22Rv1 (cell line): ENCODE measurements around the gene YTHDC2.

Source experiments
- H3K27ac ChIP-seq: fragments of 450-650 bp; 2 replicates; pipeline ENCODE4 v1.5.1; 2017
- ZFX ChIP-seq: fragments of 450-650 bp; IDR thresholded peaks from 2 replicates; pipeline ENCODE4 v1.6.1; 2017; ENCODE audit warnings: antibody characterized with exemption, borderline replicate concordance
- TF ChIP-seq, protein P1 (sequence below): fragments of 450-650 bp; IDR thresholded peaks from 2 replicates; pipeline ENCODE4 v1.5.1; 2017; ENCODE audit warnings: mild to moderate bottlenecking

Gene YTHDC2

DNA sequence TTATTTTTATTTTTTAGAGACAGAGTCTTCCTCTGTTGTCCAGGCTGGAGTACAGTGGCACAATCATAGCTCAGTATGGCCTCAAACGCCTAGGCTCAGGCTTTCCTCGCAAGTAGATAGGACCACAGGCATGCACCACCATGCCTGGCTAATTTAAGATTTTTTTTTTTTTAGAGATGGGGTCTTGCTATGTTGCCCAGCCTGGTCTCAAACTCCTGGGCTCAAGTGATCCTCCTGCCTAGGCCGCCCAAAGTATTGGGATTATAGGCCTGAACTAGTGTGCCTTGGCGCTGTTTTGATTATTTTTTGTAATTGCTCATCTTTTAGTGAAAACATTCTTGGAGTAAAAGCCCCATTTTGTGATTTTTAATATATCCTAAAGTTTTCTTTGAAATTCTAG is 5.4 kb downstream of the YTHDC2 start:
- TF ChIP-seq, protein P1, sequence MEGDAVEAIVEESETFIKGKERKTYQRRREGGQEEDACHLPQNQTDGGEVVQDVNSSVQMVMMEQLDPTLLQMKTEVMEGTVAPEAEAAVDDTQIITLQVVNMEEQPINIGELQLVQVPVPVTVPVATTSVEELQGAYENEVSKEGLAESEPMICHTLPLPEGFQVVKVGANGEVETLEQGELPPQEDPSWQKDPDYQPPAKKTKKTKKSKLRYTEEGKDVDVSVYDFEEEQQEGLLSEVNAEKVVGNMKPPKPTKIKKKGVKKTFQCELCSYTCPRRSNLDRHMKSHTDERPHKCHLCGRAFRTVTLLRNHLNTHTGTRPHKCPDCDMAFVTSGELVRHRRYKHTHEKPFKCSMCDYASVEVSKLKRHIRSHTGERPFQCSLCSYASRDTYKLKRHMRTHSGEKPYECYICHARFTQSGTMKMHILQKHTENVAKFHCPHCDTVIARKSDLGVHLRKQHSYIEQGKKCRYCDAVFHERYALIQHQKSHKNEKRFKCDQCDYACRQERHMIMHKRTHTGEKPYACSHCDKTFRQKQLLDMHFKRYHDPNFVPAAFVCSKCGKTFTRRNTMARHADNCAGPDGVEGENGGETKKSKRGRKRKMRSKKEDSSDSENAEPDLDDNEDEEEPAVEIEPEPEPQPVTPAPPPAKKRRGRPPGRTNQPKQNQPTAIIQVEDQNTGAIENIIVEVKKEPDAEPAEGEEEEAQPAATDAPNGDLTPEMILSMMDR = no peak
- no peak for TF ChIP-seq ZFX
- H3K27ac ChIP-seq = no peak overlapping the region

DNA sequence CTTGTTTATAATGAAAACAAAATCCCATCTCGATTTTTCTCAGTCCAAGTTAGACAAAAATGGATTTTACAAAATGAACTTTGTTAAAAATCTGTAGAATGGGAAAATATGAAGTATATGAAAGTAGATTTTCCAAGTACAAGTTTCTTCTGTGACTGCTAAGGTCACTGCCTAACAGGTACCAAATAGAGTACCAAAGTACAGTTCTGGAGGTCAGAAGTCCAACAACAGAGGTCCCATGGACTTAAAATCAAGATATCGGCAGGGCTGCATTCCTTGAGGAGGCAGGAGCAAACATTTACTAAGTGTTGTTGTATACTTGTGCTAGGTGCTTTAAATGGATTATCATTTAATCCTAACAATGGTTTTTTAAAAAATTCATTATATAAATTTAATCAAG is 5.9 kb downstream of the YTHDC2 start:
- no peak overlapping the region for H3K27ac ChIP-seq
- no peak for TF ChIP-seq ZFX
- TF ChIP-seq, protein P1 = no peak

DNA sequence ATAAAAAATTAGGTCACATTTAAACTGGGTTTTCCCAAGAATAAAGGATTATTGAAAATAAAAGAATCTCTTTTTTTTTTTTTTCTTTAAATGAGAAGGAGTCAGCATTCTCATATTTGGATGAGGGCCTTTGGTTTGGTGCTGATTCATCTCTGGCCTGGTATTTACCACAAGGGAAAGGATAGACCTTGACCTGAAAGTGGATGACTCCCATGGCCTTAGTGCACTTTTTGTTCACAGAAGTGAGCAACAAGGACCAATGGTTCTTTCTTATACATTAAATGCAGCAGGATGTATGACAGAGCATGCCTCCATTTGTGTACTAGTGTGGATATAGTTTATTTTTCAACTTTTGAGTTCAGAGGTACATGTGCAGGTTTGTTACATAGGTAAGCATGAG is 6.9 kb downstream of the YTHDC2 start:
- no peak overlapping the region for H3K27ac ChIP-seq
- TF ChIP-seq, protein P1 = no peak
- TF ChIP-seq ZFX = no peak

DNA sequence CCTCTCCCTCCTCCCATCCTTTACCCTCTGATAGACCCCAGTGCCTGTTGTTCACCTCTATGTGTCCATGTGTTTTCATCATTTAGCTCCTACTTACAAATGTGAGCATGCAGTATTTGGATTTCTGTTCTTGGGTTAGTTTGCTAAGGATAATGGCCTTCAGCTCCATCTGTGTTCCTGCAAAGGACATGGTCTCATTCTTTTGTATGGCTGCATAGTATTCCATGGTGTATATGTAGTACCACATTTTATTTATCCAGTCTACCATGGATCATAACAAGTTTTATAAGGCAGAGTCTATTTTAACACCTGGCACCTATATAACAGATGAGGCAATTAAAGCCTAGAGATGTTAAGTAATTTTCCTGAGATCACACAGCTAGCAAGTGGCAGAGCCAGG is 7.4 kb downstream of the YTHDC2 start:
- TF ChIP-seq ZFX = no peak
- TF ChIP-seq, protein P1 = no peak
- H3K27ac ChIP-seq = no peak overlapping the region

DNA sequence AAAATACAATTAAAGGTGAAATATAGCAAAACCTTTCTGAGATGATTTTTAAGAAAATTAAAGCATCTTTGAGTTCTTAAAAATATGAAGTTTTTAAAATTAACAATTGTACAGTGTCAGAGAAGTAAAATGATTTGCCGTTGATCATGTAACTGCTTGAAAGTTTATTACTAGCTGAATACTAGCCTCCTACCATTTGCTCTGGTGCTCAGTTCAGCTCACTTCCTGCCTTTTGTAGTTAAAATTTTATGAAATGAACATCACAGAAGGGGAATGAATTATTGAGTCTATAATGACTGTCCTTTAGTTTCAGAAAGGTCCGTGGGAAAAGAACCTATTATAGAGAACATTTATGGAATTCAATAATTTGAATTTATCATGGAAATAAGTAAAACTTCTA is 9.7 kb downstream of the YTHDC2 start:
- TF ChIP-seq, protein P1 = no peak
- no peak for TF ChIP-seq ZFX
- H3K27ac ChIP-seq = no peak overlapping the region

DNA sequence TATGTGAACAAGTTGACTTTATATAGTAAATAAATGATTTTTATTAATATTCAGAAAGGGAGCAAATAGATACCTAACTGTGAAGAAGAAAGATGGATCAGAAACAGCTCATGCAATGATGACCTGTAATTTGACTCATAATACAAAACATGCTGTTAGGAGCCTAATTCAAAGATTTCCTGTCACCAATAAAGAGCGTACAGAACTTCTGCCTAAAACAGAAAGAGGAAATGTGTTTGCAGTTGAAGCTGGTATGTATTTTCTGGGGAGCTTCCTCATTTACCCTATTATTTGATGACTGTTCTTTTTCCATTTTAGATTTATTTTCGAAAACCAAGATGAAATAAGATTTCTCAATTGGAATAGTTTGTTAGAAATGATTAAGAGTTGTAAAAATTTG is 11.4 kb downstream of the YTHDC2 start:
- H3K27ac ChIP-seq = no peak overlapping the region
- TF ChIP-seq, protein P1 = no peak
- TF ChIP-seq ZFX = no peak

DNA sequence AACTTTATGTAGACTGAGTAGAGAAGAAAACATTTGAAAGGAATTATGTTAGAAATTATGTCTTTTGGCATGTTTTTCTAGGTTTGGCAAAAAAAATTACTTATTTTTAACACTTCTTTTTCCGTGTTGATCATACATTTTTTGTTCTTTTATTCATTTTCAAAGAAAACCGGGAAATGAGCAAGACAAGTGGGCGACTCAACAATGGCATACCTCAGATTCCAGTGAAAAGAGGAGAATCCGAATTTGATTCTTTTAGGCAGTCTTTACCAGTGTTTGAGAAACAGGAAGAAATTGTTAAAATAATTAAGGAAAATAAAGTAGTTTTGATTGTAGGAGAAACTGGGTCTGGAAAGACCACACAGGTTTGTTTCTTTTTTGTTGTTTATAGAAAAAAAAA is 12.9 kb downstream of the YTHDC2 start:
- no peak overlapping the region for H3K27ac ChIP-seq

More for the DNA sequence above, 12.9 kb downstream of the YTHDC2 start:
- TF ChIP-seq, protein P1 = no peak
- no peak for TF ChIP-seq ZFX
